Astrocyte (in vitro differentiated cells and primary cell): ENCODE measurements around the gene ADGRE2.

ENCODE experiments used
- EZH2 ChIP-seq: IDR thresholded peaks from 2 replicates; pipeline ENCODE4 v1.6.1; 2012; ENCODE audit warnings: mild to moderate bottlenecking, low read length, inconsistent platforms; ENCODE audit not compliant: insufficient read depth
- TF ChIP-seq, protein P1 (sequence below): IDR thresholded peaks from 2 replicates; pipeline ENCODE4 v1.5.1; 2011; ENCODE audit warnings: low read depth, mild to moderate bottlenecking, inconsistent platforms, low read length, moderate library complexity; ENCODE audit not compliant: insufficient read depth

DNA sequence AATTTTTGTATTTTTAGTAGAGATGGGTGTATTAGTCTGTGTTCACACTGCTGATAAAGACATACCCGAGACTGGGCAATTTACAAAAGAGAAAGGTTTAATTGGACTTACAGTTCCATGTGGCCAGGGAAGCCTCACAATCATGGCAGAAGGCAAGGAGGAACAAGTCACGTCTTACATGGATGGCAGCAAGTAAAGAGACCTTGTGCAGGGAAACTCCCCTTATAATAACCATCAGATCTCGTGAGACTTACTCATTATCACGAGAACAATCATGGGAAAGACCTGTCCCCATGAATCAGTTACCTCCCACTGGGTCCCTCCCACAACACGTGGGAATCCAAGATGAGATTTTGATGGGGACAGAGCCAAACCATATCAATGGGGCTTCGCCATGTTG lies 73.9 kb downstream of the ADGRE2 start:
- TF ChIP-seq, protein P1, sequence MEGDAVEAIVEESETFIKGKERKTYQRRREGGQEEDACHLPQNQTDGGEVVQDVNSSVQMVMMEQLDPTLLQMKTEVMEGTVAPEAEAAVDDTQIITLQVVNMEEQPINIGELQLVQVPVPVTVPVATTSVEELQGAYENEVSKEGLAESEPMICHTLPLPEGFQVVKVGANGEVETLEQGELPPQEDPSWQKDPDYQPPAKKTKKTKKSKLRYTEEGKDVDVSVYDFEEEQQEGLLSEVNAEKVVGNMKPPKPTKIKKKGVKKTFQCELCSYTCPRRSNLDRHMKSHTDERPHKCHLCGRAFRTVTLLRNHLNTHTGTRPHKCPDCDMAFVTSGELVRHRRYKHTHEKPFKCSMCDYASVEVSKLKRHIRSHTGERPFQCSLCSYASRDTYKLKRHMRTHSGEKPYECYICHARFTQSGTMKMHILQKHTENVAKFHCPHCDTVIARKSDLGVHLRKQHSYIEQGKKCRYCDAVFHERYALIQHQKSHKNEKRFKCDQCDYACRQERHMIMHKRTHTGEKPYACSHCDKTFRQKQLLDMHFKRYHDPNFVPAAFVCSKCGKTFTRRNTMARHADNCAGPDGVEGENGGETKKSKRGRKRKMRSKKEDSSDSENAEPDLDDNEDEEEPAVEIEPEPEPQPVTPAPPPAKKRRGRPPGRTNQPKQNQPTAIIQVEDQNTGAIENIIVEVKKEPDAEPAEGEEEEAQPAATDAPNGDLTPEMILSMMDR: no peak
- TF ChIP-seq EZH2: no peak
